Measurements from ENCODE around the gene SMIM21.

DNA sequence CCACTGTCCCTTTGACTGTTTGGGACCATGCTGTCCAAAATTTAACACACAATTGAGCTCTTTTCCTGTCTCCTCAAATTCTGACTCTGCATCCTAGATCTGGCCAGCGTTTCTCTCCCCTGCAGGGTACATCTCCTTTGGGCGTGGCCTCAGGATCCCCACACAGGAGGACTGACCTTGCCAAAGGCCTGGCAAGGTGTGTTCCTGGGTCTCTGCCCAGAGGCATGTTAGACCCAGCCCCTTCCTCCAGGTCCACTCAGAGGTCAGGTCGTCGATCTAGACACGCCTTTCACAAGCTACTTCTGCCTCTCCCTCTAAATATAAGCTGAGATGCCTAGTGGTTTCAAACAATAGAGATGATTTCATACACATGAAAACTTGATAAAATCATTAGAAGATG lies 45.4 kb upstream of the SMIM21 start:
- no peak for TF ChIP-seq POLR2A (IDR thresholded peaks at IDR 0.05)
- TF ChIP-seq, protein P1, sequence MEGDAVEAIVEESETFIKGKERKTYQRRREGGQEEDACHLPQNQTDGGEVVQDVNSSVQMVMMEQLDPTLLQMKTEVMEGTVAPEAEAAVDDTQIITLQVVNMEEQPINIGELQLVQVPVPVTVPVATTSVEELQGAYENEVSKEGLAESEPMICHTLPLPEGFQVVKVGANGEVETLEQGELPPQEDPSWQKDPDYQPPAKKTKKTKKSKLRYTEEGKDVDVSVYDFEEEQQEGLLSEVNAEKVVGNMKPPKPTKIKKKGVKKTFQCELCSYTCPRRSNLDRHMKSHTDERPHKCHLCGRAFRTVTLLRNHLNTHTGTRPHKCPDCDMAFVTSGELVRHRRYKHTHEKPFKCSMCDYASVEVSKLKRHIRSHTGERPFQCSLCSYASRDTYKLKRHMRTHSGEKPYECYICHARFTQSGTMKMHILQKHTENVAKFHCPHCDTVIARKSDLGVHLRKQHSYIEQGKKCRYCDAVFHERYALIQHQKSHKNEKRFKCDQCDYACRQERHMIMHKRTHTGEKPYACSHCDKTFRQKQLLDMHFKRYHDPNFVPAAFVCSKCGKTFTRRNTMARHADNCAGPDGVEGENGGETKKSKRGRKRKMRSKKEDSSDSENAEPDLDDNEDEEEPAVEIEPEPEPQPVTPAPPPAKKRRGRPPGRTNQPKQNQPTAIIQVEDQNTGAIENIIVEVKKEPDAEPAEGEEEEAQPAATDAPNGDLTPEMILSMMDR (IDR thresholded peaks at IDR 0.05 in 4 of 5, conservative IDR thresholded peaks at IDR 0.05 in 1 of 5), result no peak

Measured in gastrocnemius medialis (tissue), 4 donors.